Measurements from ENCODE around the gene ABTB2. TPM values are rescaled to one million over a fixed set of nuclear protein-coding genes. Genes with fewer than 3 reads are reported as not detected.
A peak's percentile ranks its signal among the peaks of the same experiment; 100 is the strongest.

ABTB2 gene
- total and polyA plus RNA-seq, 7 donors, result 1.3 to 12.9 (median 2.5) TPM

- Histone ChIP-seq H3K4me3 (no peak overlapping the region), H3K27me3 (no peaks in the 10 kb centered on the region), H3K9me3 (no peaks in the 10 kb centered on the region), H3K36me3 (peaks cover 0 to 5% (median 0%) of the 10 kb centered on the region in 4 donors), H3K27ac (no peak overlapping the region), H3K4me1 (peaks cover 0 to 20% (median 11%) of the 10 kb centered on the region in 4 donors)
- TF ChIP-seq CTCF (IDR thresholded peaks at IDR 0.05) (no peak), POLR2AphosphoS5 (IDR thresholded peaks at IDR 0.05) (no peak), POLR2A (IDR thresholded peaks at IDR 0.05) (no peak), EP300 (IDR thresholded peaks at IDR 0.05) (no peak)
- no peak for DNase-seq
- intact Hi-C loops (cut with DNase I), result loop anchor here (2.0 to 10.0 kb wide), 4 partner anchors 47 to 259 kb away; partner anchors contain the start of gene CAT
- WGBS, 2 donors, result 86 to 88% methylated on average over 7 of the region's 7 CpGs
Observed at GRCh38 chr11:34175284-34176019, 182.4 kb downstream of the ABTB2 start.

GRCh38 chr11:34174412-34175041 is 183.3 kb downstream of the ABTB2 start:
- peaks cover 0 to 6% (median 0%) of the 10 kb centered on the region in 4 donors for H3K36me3 ChIP-seq
- peaks cover 0 to 12% (median 7%) of the 10 kb centered on the region in 4 donors for H3K4me1 ChIP-seq
- intact Hi-C loops (cut with DNase I), result loop anchor here (1.0 to 10.0 kb wide), 5 partner anchors 48 to 260 kb away; partner anchors contain the start of gene CAT
- peak; percentile 90 for DNase-seq
- WGBS, 2 donors, result 12 to 21% methylated on average over 33 of the region's 33 CpGs
- no peaks in the 10 kb centered on the region for H3K9me3 ChIP-seq
- peak overlapping the region in 3 of 4 donors; percentile 23 to 39 (median 33) for H3K4me3 ChIP-seq
- TF ChIP-seq CTCF (IDR thresholded peaks at IDR 0.05) (peak; percentile 94 to 97 (median 94)), EP300 (IDR thresholded peaks at IDR 0.05) (no peak), POLR2AphosphoS5 (IDR thresholded peaks at IDR 0.05) (no peak)
- H3K27ac ChIP-seq, result peak overlapping the region in 1 of 4 donors; percentile 48
- no peaks in the 10 kb centered on the region for H3K27me3 ChIP-seq

- intact Hi-C loops (cut with DNase I), result loop anchor here (10.0 kb wide), 2 partner anchors 92 to 262 kb away; partner anchors contain the start of gene CAT
- TF ChIP-seq CTCF (IDR thresholded peaks at IDR 0.05), result no peak
- no peak for TF ChIP-seq EP300 (IDR thresholded peaks at IDR 0.05)
- no peak for TF ChIP-seq POLR2AphosphoS5 (IDR thresholded peaks at IDR 0.05)
- TF ChIP-seq POLR2A (IDR thresholded peaks at IDR 0.05), result no peak
- H3K27me3 ChIP-seq, result no peaks in the 10 kb centered on the region
- H3K9me3 ChIP-seq, result no peaks in the 10 kb centered on the region
- no peak overlapping the region for H3K4me3 ChIP-seq
- WGBS, 2 donors, result 95 to 97% methylated on average over 16 of the region's 16 CpGs
- no peak overlapping the region for H3K27ac ChIP-seq
- no peak for DNase-seq
- H3K4me1 ChIP-seq, result peaks cover 0 to 12% (median 6%) of the 10 kb centered on the region in 4 donors
- peaks cover 0 to 6% (median 0%) of the 10 kb centered on the region in 4 donors for H3K36me3 ChIP-seq
Observed at GRCh38 chr11:34173050-34173449, 184.8 kb downstream of the ABTB2 start.

- no peak overlapping the region for H3K27ac ChIP-seq
Observed at GRCh38 chr11:34169686-34170085, 188.1 kb downstream of the ABTB2 start.

More at GRCh38 chr11:34169686-34170085, 188.1 kb downstream of the ABTB2 start:
- Histone ChIP-seq H3K27me3 (no peaks in the 10 kb centered on the region), H3K9me3 (no peaks in the 10 kb centered on the region), H3K36me3 (peaks cover 0 to 6% (median 0%) of the 10 kb centered on the region in 4 donors), H3K4me1 (peaks cover 0 to 9% (median 3%) of the 10 kb centered on the region in 4 donors), H3K4me3 (no peak overlapping the region)
- 65 to 73% methylated on average over 8 of the region's 8 CpGs for WGBS, 2 donors
- intact Hi-C loops (cut with DNase I), result loop anchor here (10.0 kb wide), 2 partner anchors 95 to 265 kb away; partner anchors contain the start of gene CAT
- no peak for DNase-seq
- TF ChIP-seq POLR2A (IDR thresholded peaks at IDR 0.05), result no peak
- no peak for TF ChIP-seq POLR2AphosphoS5 (IDR thresholded peaks at IDR 0.05)
- TF ChIP-seq CTCF (IDR thresholded peaks at IDR 0.05), result no peak
- TF ChIP-seq EP300 (IDR thresholded peaks at IDR 0.05), result no peak
